IPS-NIHi7 (cell line): ENCODE data around the gene B3GAT1.
A peak's percentile ranks its signal among the peaks of the same experiment; 100 is the strongest.

Experiments
- DNase-seq: peaks from one replicate; pipeline ENCODE4 v3.0.0; 2012; ENCODE audit warnings: mixed read lengths; ENCODE audit errors: extremely low spot score

Gene B3GAT1

GRCh38 chr11:134410766-134411165, 1.3 kb downstream of the B3GAT1 start:
- no peak for DNase-seq

- DNase-seq = no peak
Measured at GRCh38 chr11:134409552-134410429, 2.3 kb downstream of the B3GAT1 start.

GRCh38 chr11:134407923-134408322, 4.1 kb downstream of the B3GAT1 start:
- no peak for DNase-seq

- no peak for DNase-seq
Measured at GRCh38 chr11:134407321-134407828, 4.7 kb downstream of the B3GAT1 start.

GRCh38 chr11:134406264-134407185, 5.5 kb downstream of the B3GAT1 start:
- no peak for DNase-seq

- no peak for DNase-seq
Measured at GRCh38 chr11:134405841-134406240, 6.2 kb downstream of the B3GAT1 start.

- DNase-seq = no peak
Measured at GRCh38 chr11:134405436-134405835, 6.6 kb downstream of the B3GAT1 start.

- no peak for DNase-seq
Measured at GRCh38 chr11:134404575-134405341, 7.3 kb downstream of the B3GAT1 start.

- no peak for DNase-seq
Measured at GRCh38 chr11:134402910-134403309, 9.1 kb downstream of the B3GAT1 start.

- DNase-seq = no peak
Measured at GRCh38 chr11:134401825-134402809, 9.9 kb downstream of the B3GAT1 start.

- no peak for DNase-seq
Measured at GRCh38 chr11:134399996-134400395, 12.0 kb downstream of the B3GAT1 start.

GRCh38 chr11:134399293-134399654, 12.8 kb downstream of the B3GAT1 start:
- no peak for DNase-seq

GRCh38 chr11:134398644-134399292, 13.3 kb downstream of the B3GAT1 start:
- no peak for DNase-seq

GRCh38 chr11:134398079-134398444, 14.0 kb downstream of the B3GAT1 start:
- no peak for DNase-seq

GRCh38 chr11:134397304-134398078, 14.6 kb downstream of the B3GAT1 start:
- no peak for DNase-seq

GRCh38 chr11:134395002-134395401, 17.0 kb downstream of the B3GAT1 start:
- DNase-seq = no peak

GRCh38 chr11:134394311-134394710, 17.7 kb downstream of the B3GAT1 start:
- DNase-seq = no peak

- peak; percentile 82 for DNase-seq
Measured at GRCh38 chr11:134393638-134394037, 18.4 kb downstream of the B3GAT1 start.

- DNase-seq = no peak
Measured at GRCh38 chr11:134392953-134393615, 19.0 kb downstream of the B3GAT1 start.
